Uterus (tissue), 4 donors: ENCODE results near the gene IL18BP. TPM values are rescaled to one million over a fixed set of nuclear protein-coding genes. Genes with fewer than 3 reads are reported as not detected.

Source experiments
- DNase-seq, 2 donors: peaks; one replicate each; pipeline ENCODE4 v3.0.0-alpha.2; 2019 to 2020
- H3K27ac ChIP-seq, 2 donors: fragments of 200-600 bp; sonication (generic); 1 replicate in 1 of 2; 2 replicates in 1 of 2; pipeline ENCODE4 v1.5.1; 2016 to 2018
- H3K27me3 ChIP-seq, 2 donors: fragments of 200-600 bp; sonication (generic); one replicate each; pipeline ENCODE4 v1.5.1; 2018 to 2019; ENCODE audit warnings: control low read depth in 1 of 2
- H3K36me3 ChIP-seq, 2 donors: fragments of 200-600 bp; sonication (generic); one replicate each; pipeline ENCODE4 v1.5.1; 2019; ENCODE audit warnings: control low read depth in 1 of 2
- H3K4me1 ChIP-seq, 2 donors: fragments of 200-600 bp; sonication (generic); one replicate each; pipeline ENCODE4 v1.5.1; 2018 to 2019; ENCODE audit warnings: control low read depth in 1 of 2
- H3K4me3 ChIP-seq, 2 donors: fragments of 200-600 bp; sonication (generic); 1 replicate in 1 of 2; 2 replicates in 1 of 2; pipeline ENCODE4 v1.5.1; 2018 to 2019; ENCODE audit warnings: mild to moderate bottlenecking in 1 of 2
- H3K9me3 ChIP-seq, 2 donors: fragments of 200-600 bp; sonication (generic); one replicate each; pipeline ENCODE4 v1.5.1; 2019; ENCODE audit warnings: control low read depth in 1 of 2
- CTCF ChIP-seq, 4 experiments: fragments of 200-600 bp in 2 of 4; fragments of 450-650 bp in 2 of 4; sonication (generic) in 2 of 4; IDR thresholded peaks; one replicate each; pipeline ENCODE4 v1.5.1; 2016 to 2019; ENCODE audit warnings: antibody characterized with exemption in 4 of 4, mild to moderate bottlenecking in 2 of 4, moderate library complexity in 1 of 4
- POLR2A ChIP-seq, 2 donors: fragments of 450-650 bp; IDR thresholded peaks; one replicate each; pipeline ENCODE4 v1.6.1; 2016; ENCODE audit warnings: antibody characterized with exemption in 2 of 2, mild to moderate bottlenecking in 1 of 2, moderate library complexity in 1 of 2
- intact Hi-C: fragments of 100-400 bp; cut with DNase I; formaldehyde crosslinking; loops from one replicate; pipeline ENCODE4 v1.15.1; 2023; ENCODE audit warnings: low total_unique reads
- total RNA-seq, 4 donors: library from RNA; depleted of rRNA in 3 of 4; stranded (reverse); fragments of >200 nt in 3 of 4; gene quantifications; one replicate each; pipeline versions ENCODE4 v1.1.0 to v1.2.4, GENCODE V29; 2014 to 2023
- donor health status: DM: yes; HTN: yes; CAD: no.

IL18BP gene
- total RNA-seq, 4 donors from 2014 or later = 7.3 to 24.6 (median 10.5) TPM

GRCh38 chr11:72026090-72026489, 27.4 kb downstream of the IL18BP start:
- Histone ChIP-seq H3K9me3 (no peaks in the 10 kb centered on the region), H3K4me3 (no peak overlapping the region), H3K4me1 (peaks cover 15 to 28% of the 10 kb centered on the region in 2 donors), H3K36me3 (no peaks in the 10 kb centered on the region), H3K27me3 (no peaks in the 10 kb centered on the region), H3K27ac (peak overlapping the region; percentile 71 to 74)
- DNase-seq = no peak
- TF ChIP-seq POLR2A (IDR thresholded peaks at IDR 0.05) (no peak), CTCF (IDR thresholded peaks at IDR 0.05) (no peak)
- intact Hi-C loops = no loop called here

- intact Hi-C loops = no loop called here
- no peak for DNase-seq
- Histone ChIP-seq H3K4me1 (peaks cover 12 to 21% of the 10 kb centered on the region in 2 donors), H3K36me3 (no peaks in the 10 kb centered on the region), H3K9me3 (no peaks in the 10 kb centered on the region), H3K27ac (no peak overlapping the region), H3K4me3 (no peak overlapping the region), H3K27me3 (no peaks in the 10 kb centered on the region)
- TF ChIP-seq POLR2A (IDR thresholded peaks at IDR 0.05) = no peak
- no peak for TF ChIP-seq CTCF (IDR thresholded peaks at IDR 0.05)
Observed at GRCh38 chr11:72030472-72031045, 31.9 kb downstream of the IL18BP start.

GRCh38 chr11:72036687-72037086, 38.0 kb downstream of the IL18BP start:
- Histone ChIP-seq H3K4me3 (no peak overlapping the region), H3K27ac (peak overlapping the region; percentile 7 to 16), H3K36me3 (no peaks in the 10 kb centered on the region), H3K4me1 (peaks cover 4 to 21% of the 10 kb centered on the region in 2 donors), H3K27me3 (no peaks in the 10 kb centered on the region), H3K9me3 (no peaks in the 10 kb centered on the region)
- intact Hi-C loops = no loop called here
- no peak for TF ChIP-seq POLR2A (IDR thresholded peaks at IDR 0.05)
- no peak for TF ChIP-seq CTCF (IDR thresholded peaks at IDR 0.05)
- no peak for DNase-seq

GRCh38 chr11:72037554-72038311, 39.0 kb downstream of the IL18BP start:
- Histone ChIP-seq H3K4me1 (peaks cover 4 to 26% of the 10 kb centered on the region in 2 donors), H3K27ac (peak overlapping the region; percentile 95 to 96), H3K9me3 (no peaks in the 10 kb centered on the region), H3K4me3 (peak overlapping the region; percentile 54 to 79), H3K36me3 (no peaks in the 10 kb centered on the region), H3K27me3 (no peaks in the 10 kb centered on the region)
- TF ChIP-seq CTCF (IDR thresholded peaks at IDR 0.05) (no peak), POLR2A (IDR thresholded peaks at IDR 0.05) (no peak)
- DNase-seq = peak in 1 of 2 donors; percentile 32
- intact Hi-C loops = no loop called here

GRCh38 chr11:72038491-72038890, 39.8 kb downstream of the IL18BP start:
- Histone ChIP-seq H3K4me1 (peaks cover 4 to 25% of the 10 kb centered on the region in 2 donors), H3K27me3 (no peaks in the 10 kb centered on the region), H3K9me3 (no peaks in the 10 kb centered on the region), H3K27ac (peak overlapping the region; percentile 95 to 96), H3K4me3 (peak overlapping the region; percentile 54 to 79), H3K36me3 (no peaks in the 10 kb centered on the region)
- DNase-seq = peak; percentile 80 to 83
- intact Hi-C loops = no loop called here
- TF ChIP-seq CTCF (IDR thresholded peaks at IDR 0.05) (no peak), POLR2A (IDR thresholded peaks at IDR 0.05) (peak; percentile 53 to 71)
